H1 (cell line): ENCODE measurements around the gene OR52N5. TPM values are rescaled to one million over a fixed set of nuclear protein-coding genes. Genes with fewer than 3 reads are reported as not detected.

Experiments
- EZH2 ChIP-seq: fragments of 200-600 bp; sonication (generic); IDR thresholded peaks from 2 replicates; pipeline ENCODE4 v1.7.1; 2012; ENCODE audit warnings: low read depth, mild to moderate bottlenecking, moderate library complexity, low read length, inconsistent platforms; ENCODE audit not compliant: severe bottlenecking
- GABPA ChIP-seq: IDR thresholded peaks from 2 replicates; pipeline ENCODE4 v1.6.1; 2011; ENCODE audit warnings: mild to moderate bottlenecking, low read length, moderate library complexity, borderline replicate concordance; ENCODE audit not compliant: insufficient read depth
- KDM1A ChIP-seq: fragments of 200-600, 300-600 bp; sonication (generic); IDR thresholded peaks from 2 replicates; pipeline ENCODE4 v1.7.1; 2016; ENCODE audit warnings: mild to moderate bottlenecking, low read length, borderline replicate concordance
- RXRA ChIP-seq: IDR thresholded peaks from 2 replicates; pipeline ENCODE4 v1.6.1; 2011; ENCODE audit warnings: low read depth, mild to moderate bottlenecking, low read length, moderate library complexity; ENCODE audit not compliant: insufficient read depth
- SAP30 ChIP-seq: fragments of 300-600 bp; sonication (generic); IDR thresholded peaks from 2 replicates; pipeline ENCODE4 v1.7.1; 2012; ENCODE audit warnings: low read length, moderate library complexity, mild to moderate bottlenecking, inconsistent platforms; ENCODE audit not compliant: insufficient read depth, insufficient replicate concordance
- TAF1 ChIP-seq: IDR thresholded peaks from 2 replicates; pipeline ENCODE4 v1.6.1; 2011; ENCODE audit warnings: mild to moderate bottlenecking, low read depth, low read length
- polyA plus RNA-seq, 7 experiments: library from polyadenylated mRNA; depleted of rRNA in 3 of 7; stranded (reverse) in 5 of 7; unstranded in 2 of 7; fragments of >200 nt in 5 of 7; fragments of 200-250 nt in 2 of 7; gene quantifications; 1 replicate in 5 of 7; 2 replicates in 1 of 7; 4 replicates in 1 of 7; pipeline versions ENCODE4 v1.2.1 to v1.2.3, GENCODE V29; 2011 to 2013; ENCODE audit warnings: missing spikeins in 2 of 7, mixed read lengths in 2 of 7
- total RNA-seq: library from RNA; stranded (reverse); fragmentation: NEBNext Ultra II Directional; extraction: Animal tissue kit (Norgen Biotek cat#: 25700); gene quantifications from 2 replicates; pipeline ENCODE4 v1.2.1, GENCODE V29; 2021
- TF ChIP-seq, protein P1 (sequence below): fragments of 300-600 bp; sonication (generic); IDR thresholded peaks from 2 replicates; pipeline ENCODE4 v1.7.1; 2012; ENCODE audit warnings: low read length, moderate library complexity, mild to moderate bottlenecking, inconsistent platforms; ENCODE audit not compliant: insufficient replicate concordance
- TF ChIP-seq, protein P2 (sequence below), 3 experiments: IDR thresholded peaks; 1 replicate in 2 of 3; 2 replicates in 1 of 3; pipeline versions ENCODE4 v1.5.1 to v1.6.1; 2011; ENCODE audit warnings: low read length in 3 of 3, mild to moderate bottlenecking in 3 of 3, inconsistent platforms in 2 of 3, low read depth in 1 of 3, moderate library complexity in 1 of 3; ENCODE audit not compliant: insufficient read depth in 1 of 3; ENCODE audit errors: control extremely low read depth in 1 of 3

Gene OR52N5
- total and polyA plus RNA-seq, 2 of the 8 experiments (the other 6 are each of a cell fraction or from before 2014, with no cell fraction given): 0.12 TPM; not detected in 1

- TF ChIP-seq, protein P1, sequence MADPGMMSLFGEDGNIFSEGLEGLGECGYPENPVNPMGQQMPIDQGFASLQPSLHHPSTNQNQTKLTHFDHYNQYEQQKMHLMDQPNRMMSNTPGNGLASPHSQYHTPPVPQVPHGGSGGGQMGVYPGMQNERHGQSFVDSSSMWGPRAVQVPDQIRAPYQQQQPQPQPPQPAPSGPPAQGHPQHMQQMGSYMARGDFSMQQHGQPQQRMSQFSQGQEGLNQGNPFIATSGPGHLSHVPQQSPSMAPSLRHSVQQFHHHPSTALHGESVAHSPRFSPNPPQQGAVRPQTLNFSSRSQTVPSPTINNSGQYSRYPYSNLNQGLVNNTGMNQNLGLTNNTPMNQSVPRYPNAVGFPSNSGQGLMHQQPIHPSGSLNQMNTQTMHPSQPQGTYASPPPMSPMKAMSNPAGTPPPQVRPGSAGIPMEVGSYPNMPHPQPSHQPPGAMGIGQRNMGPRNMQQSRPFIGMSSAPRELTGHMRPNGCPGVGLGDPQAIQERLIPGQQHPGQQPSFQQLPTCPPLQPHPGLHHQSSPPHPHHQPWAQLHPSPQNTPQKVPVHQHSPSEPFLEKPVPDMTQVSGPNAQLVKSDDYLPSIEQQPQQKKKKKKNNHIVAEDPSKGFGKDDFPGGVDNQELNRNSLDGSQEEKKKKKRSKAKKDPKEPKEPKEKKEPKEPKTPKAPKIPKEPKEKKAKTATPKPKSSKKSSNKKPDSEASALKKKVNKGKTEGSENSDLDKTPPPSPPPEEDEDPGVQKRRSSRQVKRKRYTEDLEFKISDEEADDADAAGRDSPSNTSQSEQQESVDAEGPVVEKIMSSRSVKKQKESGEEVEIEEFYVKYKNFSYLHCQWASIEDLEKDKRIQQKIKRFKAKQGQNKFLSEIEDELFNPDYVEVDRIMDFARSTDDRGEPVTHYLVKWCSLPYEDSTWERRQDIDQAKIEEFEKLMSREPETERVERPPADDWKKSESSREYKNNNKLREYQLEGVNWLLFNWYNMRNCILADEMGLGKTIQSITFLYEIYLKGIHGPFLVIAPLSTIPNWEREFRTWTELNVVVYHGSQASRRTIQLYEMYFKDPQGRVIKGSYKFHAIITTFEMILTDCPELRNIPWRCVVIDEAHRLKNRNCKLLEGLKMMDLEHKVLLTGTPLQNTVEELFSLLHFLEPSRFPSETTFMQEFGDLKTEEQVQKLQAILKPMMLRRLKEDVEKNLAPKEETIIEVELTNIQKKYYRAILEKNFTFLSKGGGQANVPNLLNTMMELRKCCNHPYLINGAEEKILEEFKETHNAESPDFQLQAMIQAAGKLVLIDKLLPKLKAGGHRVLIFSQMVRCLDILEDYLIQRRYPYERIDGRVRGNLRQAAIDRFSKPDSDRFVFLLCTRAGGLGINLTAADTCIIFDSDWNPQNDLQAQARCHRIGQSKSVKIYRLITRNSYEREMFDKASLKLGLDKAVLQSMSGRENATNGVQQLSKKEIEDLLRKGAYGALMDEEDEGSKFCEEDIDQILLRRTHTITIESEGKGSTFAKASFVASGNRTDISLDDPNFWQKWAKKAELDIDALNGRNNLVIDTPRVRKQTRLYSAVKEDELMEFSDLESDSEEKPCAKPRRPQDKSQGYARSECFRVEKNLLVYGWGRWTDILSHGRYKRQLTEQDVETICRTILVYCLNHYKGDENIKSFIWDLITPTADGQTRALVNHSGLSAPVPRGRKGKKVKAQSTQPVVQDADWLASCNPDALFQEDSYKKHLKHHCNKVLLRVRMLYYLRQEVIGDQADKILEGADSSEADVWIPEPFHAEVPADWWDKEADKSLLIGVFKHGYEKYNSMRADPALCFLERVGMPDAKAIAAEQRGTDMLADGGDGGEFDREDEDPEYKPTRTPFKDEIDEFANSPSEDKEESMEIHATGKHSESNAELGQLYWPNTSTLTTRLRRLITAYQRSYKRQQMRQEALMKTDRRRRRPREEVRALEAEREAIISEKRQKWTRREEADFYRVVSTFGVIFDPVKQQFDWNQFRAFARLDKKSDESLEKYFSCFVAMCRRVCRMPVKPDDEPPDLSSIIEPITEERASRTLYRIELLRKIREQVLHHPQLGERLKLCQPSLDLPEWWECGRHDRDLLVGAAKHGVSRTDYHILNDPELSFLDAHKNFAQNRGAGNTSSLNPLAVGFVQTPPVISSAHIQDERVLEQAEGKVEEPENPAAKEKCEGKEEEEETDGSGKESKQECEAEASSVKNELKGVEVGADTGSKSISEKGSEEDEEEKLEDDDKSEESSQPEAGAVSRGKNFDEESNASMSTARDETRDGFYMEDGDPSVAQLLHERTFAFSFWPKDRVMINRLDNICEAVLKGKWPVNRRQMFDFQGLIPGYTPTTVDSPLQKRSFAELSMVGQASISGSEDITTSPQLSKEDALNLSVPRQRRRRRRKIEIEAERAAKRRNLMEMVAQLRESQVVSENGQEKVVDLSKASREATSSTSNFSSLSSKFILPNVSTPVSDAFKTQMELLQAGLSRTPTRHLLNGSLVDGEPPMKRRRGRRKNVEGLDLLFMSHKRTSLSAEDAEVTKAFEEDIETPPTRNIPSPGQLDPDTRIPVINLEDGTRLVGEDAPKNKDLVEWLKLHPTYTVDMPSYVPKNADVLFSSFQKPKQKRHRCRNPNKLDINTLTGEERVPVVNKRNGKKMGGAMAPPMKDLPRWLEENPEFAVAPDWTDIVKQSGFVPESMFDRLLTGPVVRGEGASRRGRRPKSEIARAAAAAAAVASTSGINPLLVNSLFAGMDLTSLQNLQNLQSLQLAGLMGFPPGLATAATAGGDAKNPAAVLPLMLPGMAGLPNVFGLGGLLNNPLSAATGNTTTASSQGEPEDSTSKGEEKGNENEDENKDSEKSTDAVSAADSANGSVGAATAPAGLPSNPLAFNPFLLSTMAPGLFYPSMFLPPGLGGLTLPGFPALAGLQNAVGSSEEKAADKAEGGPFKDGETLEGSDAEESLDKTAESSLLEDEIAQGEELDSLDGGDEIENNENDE: no peak
- no peak for TF ChIP-seq SAP30
- no peak for TF ChIP-seq GABPA
- TF ChIP-seq EZH2: no peak
- TF ChIP-seq, protein P2, sequence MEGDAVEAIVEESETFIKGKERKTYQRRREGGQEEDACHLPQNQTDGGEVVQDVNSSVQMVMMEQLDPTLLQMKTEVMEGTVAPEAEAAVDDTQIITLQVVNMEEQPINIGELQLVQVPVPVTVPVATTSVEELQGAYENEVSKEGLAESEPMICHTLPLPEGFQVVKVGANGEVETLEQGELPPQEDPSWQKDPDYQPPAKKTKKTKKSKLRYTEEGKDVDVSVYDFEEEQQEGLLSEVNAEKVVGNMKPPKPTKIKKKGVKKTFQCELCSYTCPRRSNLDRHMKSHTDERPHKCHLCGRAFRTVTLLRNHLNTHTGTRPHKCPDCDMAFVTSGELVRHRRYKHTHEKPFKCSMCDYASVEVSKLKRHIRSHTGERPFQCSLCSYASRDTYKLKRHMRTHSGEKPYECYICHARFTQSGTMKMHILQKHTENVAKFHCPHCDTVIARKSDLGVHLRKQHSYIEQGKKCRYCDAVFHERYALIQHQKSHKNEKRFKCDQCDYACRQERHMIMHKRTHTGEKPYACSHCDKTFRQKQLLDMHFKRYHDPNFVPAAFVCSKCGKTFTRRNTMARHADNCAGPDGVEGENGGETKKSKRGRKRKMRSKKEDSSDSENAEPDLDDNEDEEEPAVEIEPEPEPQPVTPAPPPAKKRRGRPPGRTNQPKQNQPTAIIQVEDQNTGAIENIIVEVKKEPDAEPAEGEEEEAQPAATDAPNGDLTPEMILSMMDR (IDR thresholded peaks at IDR 0.05; ENCODE audit: control extremely low read depth in 1 of 3, insufficient read depth in 1 of 3, low read depth in 1 of 3, low read length in 3 of 3): no peak
- no peak for TF ChIP-seq KDM1A
- TF ChIP-seq RXRA: no peak
- TF ChIP-seq TAF1: no peak
These were observed 32.4 kb upstream of the OR52N5 start (continued) for GRCh38 chr11:5815534-5815933.
